ENCODE results near the gene RNF141.

GRCh38 chr11:10488934-10489691 is 51.9 kb downstream of the RNF141 start:
- TF ChIP-seq SIN3A (IDR thresholded peaks at IDR 0.05; ENCODE audit: borderline replicate concordance, low read depth, low read length) (no peak), SMC3 (IDR thresholded peaks at IDR 0.05; ENCODE audit: low read depth, low read length) (no peak), EZH2phosphoT487 (IDR thresholded peaks at IDR 0.05; ENCODE audit: borderline replicate concordance, low read depth) (no peak), POLR2AphosphoS5 (IDR thresholded peaks at IDR 0.05; ENCODE audit: low read depth, low read length) (no peak), CTCF (IDR thresholded peaks at IDR 0.05) (no peak), RXRA (IDR thresholded peaks at IDR 0.05; ENCODE audit: borderline replicate concordance, low read depth) (no peak), USF1 (IDR thresholded peaks at IDR 0.05; ENCODE audit: borderline replicate concordance, low read depth) (no peak), FOXJ3 (CRISPR knock-in tag; IDR thresholded peaks at IDR 0.05) (no peak), RAD21 (IDR thresholded peaks at IDR 0.05; ENCODE audit: low read length) (no peak)

Measured in SK-N-SH (cell line).